Lung (tissue), 12 donors: ENCODE data around the gene PIGC. TPM values are rescaled to one million over a fixed set of nuclear protein-coding genes. Genes with fewer than 3 reads are reported as not detected.
A peak's percentile ranks its signal among the peaks of the same experiment; 100 is the strongest.

Experiments
- ATAC-seq: fragments of 200-7000 bp; cut with Tn5 transposase; one replicate; pipeline ENCODE4 v1.9.1; 2020; ENCODE audit warnings: moderate number of reproducible peaks; ENCODE audit not compliant: insufficient read depth, low FRiP score
- DNase-seq, 3 donors: peaks; one replicate each; pipeline ENCODE4 v3.0.0-alpha.2; 2013 to 2017
- H3K27ac ChIP-seq, 2 donors: one replicate each; pipeline ENCODE4 v1.5.1; 2013; ENCODE audit warnings: mild to moderate bottlenecking in 2 of 2, moderate library complexity in 2 of 2, control low read depth in 1 of 2, inconsistent platforms in 1 of 2, low read depth in 1 of 2, low read length in 1 of 2
- H3K27me3 ChIP-seq, 3 donors: one replicate each; pipeline ENCODE4 v1.5.1; 2013; ENCODE audit warnings: low read length in 2 of 3; ENCODE audit not compliant: control insufficient read depth in 3 of 3, insufficient read depth in 3 of 3
- H3K36me3 ChIP-seq, 4 donors: one replicate each; pipeline ENCODE4 v1.5.1; 2013; ENCODE audit warnings: low read length in 4 of 4, mild to moderate bottlenecking in 1 of 4, moderate library complexity in 1 of 4; ENCODE audit not compliant: control insufficient read depth in 4 of 4, insufficient read depth in 4 of 4
- H3K4me1 ChIP-seq, 5 donors: one replicate each; pipeline ENCODE4 v1.5.1; 2013; ENCODE audit warnings: low read length in 5 of 5, mild to moderate bottlenecking in 2 of 5, moderate library complexity in 1 of 5; ENCODE audit not compliant: control insufficient read depth in 5 of 5, insufficient read depth in 5 of 5
- H3K4me3 ChIP-seq: one replicate; pipeline ENCODE4 v1.5.1; 2013; ENCODE audit warnings: mild to moderate bottlenecking, control low read depth, moderate library complexity
- H3K9ac ChIP-seq, 2 donors: one replicate each; pipeline ENCODE4 v1.5.1; 2013; ENCODE audit warnings: low read length in 2 of 2, control low read depth in 1 of 2; ENCODE audit not compliant: insufficient read depth in 1 of 2
- H3K9me3 ChIP-seq, 4 donors: one replicate each; pipeline ENCODE4 v1.5.1; 2013; ENCODE audit warnings: low read length in 3 of 4, mild to moderate bottlenecking in 1 of 4, moderate library complexity in 1 of 4; ENCODE audit not compliant: control insufficient read depth in 4 of 4, insufficient read depth in 3 of 4
- CTCF ChIP-seq: IDR thresholded peaks from 2 replicates; pipeline ENCODE4 v1.5.1; 2012; ENCODE audit warnings: mild to moderate bottlenecking; ENCODE audit errors: control extremely low read depth, extremely low read depth
- WGBS, 2 donors: extraction: QIAGEN DNeasy Blood & Tissue Kit; methylation state at CpG; one replicate each; pipeline ENCODE4 v1.1.7; 2013; 5-methylcytosine and 5-hydroxymethylcytosine counted together
- polyA plus RNA-seq, 2 donors: library from polyadenylated mRNA; stranded (reverse); fragments of 200-250 nt; gene quantifications; one replicate each; pipeline ENCODE4 v1.2.1, GENCODE V29; 2013
- total RNA-seq, 2 donors: library from RNA; depleted of rRNA in 1 of 2; stranded (reverse); fragments of >200 nt in 1 of 2; gene quantifications; one replicate each; pipeline ENCODE4 v1.2.1, GENCODE V29; 2014 to 2021
- donor health status: control.
- donor health status: control.
- donor health status: Bipolar disorder and iron deficiency.
- donor health status: healthy.
- donor health status: DM: yes; HTN: yes; CAD: no.

The PIGC gene
- total and polyA plus RNA-seq, 4 donors, result 17.9 to 26.1 (median 20.9) TPM

GRCh38 chr1:172404121-172404520, 39.7 kb downstream of the PIGC start:
- no peak overlapping the region for H3K4me3 ChIP-seq
- no peaks in the 10 kb centered on the region for H3K36me3 ChIP-seq
- TF ChIP-seq CTCF, result no peak
- no peak overlapping the region for H3K27ac ChIP-seq
- H3K27me3 ChIP-seq, result no peaks in the 10 kb centered on the region
- ATAC-seq, result no peak
- H3K9me3 ChIP-seq, result no peaks in the 10 kb centered on the region
- H3K9ac ChIP-seq, result no peak overlapping the region
- peaks cover 0 to 32% (median 13%) of the 10 kb centered on the region in 5 donors for H3K4me1 ChIP-seq
- DNase-seq, result no peak

GRCh38 chr1:172402878-172403569, 40.8 kb downstream of the PIGC start:
- WGBS, 2 donors, result 86 to 96% methylated on average over 1 of the region's 1 CpG
- DNase-seq (no peak), ATAC-seq (no peak)
- Histone ChIP-seq H3K36me3 (no peaks in the 10 kb centered on the region), H3K27me3 (no peaks in the 10 kb centered on the region), H3K9ac (no peak overlapping the region), H3K4me3 (no peak overlapping the region), H3K9me3 (no peaks in the 10 kb centered on the region), H3K27ac (no peak overlapping the region), H3K4me1 (peaks cover 0 to 40% (median 13%) of the 10 kb centered on the region in 5 donors)
- no peak for TF ChIP-seq CTCF

- H3K27ac ChIP-seq, result no peak overlapping the region
- DNase-seq (no peak), ATAC-seq (no peak)
- H3K27me3 ChIP-seq, result no peaks in the 10 kb centered on the region
- H3K4me1 ChIP-seq, result peaks cover 0 to 44% (median 13%) of the 10 kb centered on the region in 5 donors
- no peak for TF ChIP-seq CTCF
- no peak overlapping the region for H3K9ac ChIP-seq
- WGBS, 2 donors, result 87 to 91% methylated on average over 5 of the region's 5 CpGs
- H3K9me3 ChIP-seq, result no peaks in the 10 kb centered on the region
- no peak overlapping the region for H3K4me3 ChIP-seq
- no peaks in the 10 kb centered on the region for H3K36me3 ChIP-seq
Measured at GRCh38 chr1:172401892-172402291, 42.0 kb downstream of the PIGC start.

- TF ChIP-seq CTCF, result no peak
- Histone ChIP-seq H3K4me1 (peaks cover 0 to 44% (median 13%) of the 10 kb centered on the region in 5 donors), H3K36me3 (no peaks in the 10 kb centered on the region), H3K4me3 (no peak overlapping the region), H3K27me3 (no peaks in the 10 kb centered on the region), H3K9me3 (no peaks in the 10 kb centered on the region), H3K27ac (no peak overlapping the region), H3K9ac (no peak overlapping the region)
- ATAC-seq, result no peak
- peak in 2 of 3 donors; percentile 66 to 72 for DNase-seq
Measured at GRCh38 chr1:172401477-172401876, 42.4 kb downstream of the PIGC start.
